Calu3 (cell line): ENCODE data around the gene MSN. TPM values are rescaled to one million over a fixed set of nuclear protein-coding genes. Genes with fewer than 3 reads are reported as not detected.
"Not testable (repeated sequence)": the region's sequence is repeated elsewhere in the genome, so short reads cannot be mapped to it uniquely, and the experiment has no call there.

ENCODE experiments used
- Bru-seq: library from RNA; stranded (reverse); fragments of 400-500 nt; gene quantifications from one replicate; lab custom pipeline; 2021; lab: Mats Ljungman, UMichigan
- BruChase-seq, 2 experiments: library from RNA; stranded (reverse); fragments of 400-500 nt; gene quantifications; one replicate each; lab custom pipeline; 2021; lab: Mats Ljungman, UMichigan
- BruUV-seq: library from RNA; stranded (reverse); fragments of 400-500 nt; replicated peaks from 2 replicates; lab custom pipeline; 2021; lab: Mats Ljungman, UMichigan
- CTCF ChIA-PET: fragments of 300-600 bp; sonication (Branson Sonifier 250); formaldehyde crosslinking; loops from one replicate; lab custom pipeline; 2022; ENCODE audit warnings: antibody characterized with exemption; lab: Charles Lee
- DNase-seq: peaks from one replicate; pipeline ENCODE4 v3.0.0; 2022
- H3K27ac Mint-ChIP-seq: one replicate; pipeline ENCODE4 v1.8.0; 2022; ENCODE audit warnings: mixed read lengths; ENCODE audit not compliant: unreplicated experiment
- H3K27me3 Mint-ChIP-seq: one replicate; pipeline ENCODE4 v1.8.0; 2022; ENCODE audit warnings: mixed read lengths; ENCODE audit not compliant: unreplicated experiment
- H3K36me3 Mint-ChIP-seq: one replicate; pipeline ENCODE4 v1.8.0; 2022; ENCODE audit warnings: mild to moderate bottlenecking, moderate library complexity, mixed read lengths; ENCODE audit not compliant: insufficient read depth, unreplicated experiment
- H3K4me1 Mint-ChIP-seq: one replicate; pipeline ENCODE4 v1.8.0; 2022; ENCODE audit warnings: mild to moderate bottlenecking, low read depth, mixed read lengths; ENCODE audit not compliant: unreplicated experiment
- H3K4me3 Mint-ChIP-seq: one replicate; pipeline ENCODE4 v1.8.0; 2022; ENCODE audit warnings: mild to moderate bottlenecking, low read depth, moderate library complexity, mixed read lengths; ENCODE audit not compliant: unreplicated experiment
- H3K9me3 Mint-ChIP-seq: one replicate; pipeline ENCODE4 v1.8.0; 2022; ENCODE audit warnings: low read depth, mixed read lengths; ENCODE audit not compliant: unreplicated experiment
- CTCF ChIP-seq: fragments of 200-600 bp; IDR thresholded peaks from one replicate; pipeline ENCODE4 v1.8.0; 2022; ENCODE audit warnings: antibody characterized with exemption; ENCODE audit not compliant: unreplicated experiment
- intact Hi-C: fragments of 100-400 bp; cut with micrococcal nuclease; formaldehyde crosslinking; loops from one replicate; pipeline ENCODE4 v1.10.0; 2022; ENCODE audit not compliant: unreplicated experiment
- long read RNA-seq: library from polyadenylated mRNA; stranded (forward); transcript quantifications from one replicate; pipeline ENCODE4 v2.0.0, GENCODE V29; 2022
- total RNA-seq: library from RNA; stranded (reverse); gene quantifications from 2 replicates; pipeline ENCODE4 v1.2.3, GENCODE V29; 2022

MSN gene
- total RNA-seq (101 and 129 TPM in 2 replicates), Bru-seq, nascent RNA (percentile 77 among the genes with signal in this experiment), BruChase-seq, experiment 1, labeled RNA remaining after a 6-hour chase (percentile 86 among the genes with signal in this experiment), BruChase-seq, experiment 2, labeled RNA remaining after a 2-hour chase (percentile 72 among the genes with signal in this experiment)
- long read RNA-seq, transcript MSN-201 (13 exons, 3,944 nt), result major isoform, 86 of 122 reads
- long read RNA-seq, partial matches to known transcripts, result 31 of 122 reads
- long read RNA-seq, other reads (novel, unspliced or antisense), result 5 of 122 reads

- BruUV-seq, result no TSS peak
- peaks cover 25% of the 10 kb centered on the region for H3K36me3 Mint-ChIP-seq
- H3K27me3 Mint-ChIP-seq, result no peaks in the 10 kb centered on the region
- peak within 1 kb of the TSS; percentile 81 for H3K4me3 Mint-ChIP-seq
- peaks cover 23% of the 10 kb centered on the region for H3K4me1 Mint-ChIP-seq
- CTCF ChIA-PET, result interaction anchor here (0.6 to 1.0 kb wide), 3 partner anchors 11 to 36 kb away, joined by 3 to 4 read pairs (median 3); no protein-coding TSS in a partner anchor
- H3K27ac Mint-ChIP-seq, result peak within 1 kb of the TSS; percentile 91
- DNase-seq, result peak; percentile 78
- no peak for TF ChIP-seq CTCF
- intact Hi-C loops, result loop anchor here (5.0 kb wide), 2 partner anchors 40 to 70 kb away; no protein-coding TSS in a partner anchor
- H3K9me3 Mint-ChIP-seq, result no peaks in the 10 kb centered on the region
These were observed at the start of gene MSN for GRCh38 chrX:65667503-65668376. TSS of gene MSN (plus strand) at chrX:65667654. CDS start at chrX:65667842, 188 bp downstream.

GRCh38 chrX:65620096-65620705, 47.3 kb upstream of the MSN start:
- intact Hi-C loops, BruUV-seq, H3K36me3 Mint-ChIP-seq, H3K27ac Mint-ChIP-seq, DNase-seq, CTCF ChIA-PET, H3K4me3 Mint-ChIP-seq, H3K9me3 Mint-ChIP-seq, H3K4me1 Mint-ChIP-seq, H3K27me3 Mint-ChIP-seq: not testable (repeated sequence)

- Mint-ChIP-seq H3K4me3 (no peak overlapping the region), H3K27ac (no peak overlapping the region), H3K27me3 (no peaks in the 10 kb centered on the region), H3K36me3 (no peaks in the 10 kb centered on the region), H3K9me3 (peaks cover 3% of the 10 kb centered on the region), H3K4me1 (no peaks in the 10 kb centered on the region)
- TF ChIP-seq CTCF, result no peak
- no peak for DNase-seq
- CTCF ChIA-PET, result no interaction called here
- no TSS peak for BruUV-seq
- intact Hi-C loops, result no loop called here
These were observed 36.7 kb upstream of the MSN start for GRCh38 chrX:65630771-65631170.

GRCh38 chrX:65633826-65634225, 33.6 kb upstream of the MSN start:
- no peaks in the 10 kb centered on the region for H3K9me3 Mint-ChIP-seq
- intact Hi-C loops, result no loop called here

More at GRCh38 chrX:65633826-65634225, 33.6 kb upstream of the MSN start:
- H3K36me3 Mint-ChIP-seq, result no peaks in the 10 kb centered on the region
- CTCF ChIA-PET, result no interaction called here
- no TSS peak for BruUV-seq
- no peak for DNase-seq
- H3K27ac Mint-ChIP-seq, result no peak overlapping the region
- H3K4me3 Mint-ChIP-seq, result no peak overlapping the region
- H3K27me3 Mint-ChIP-seq, result no peaks in the 10 kb centered on the region
- H3K4me1 Mint-ChIP-seq, result no peaks in the 10 kb centered on the region
- TF ChIP-seq CTCF, result no peak
